Endometrial microvascular endothelial cells (primary cell): ENCODE data around the gene ZNF2. TPM values are rescaled to one million over a fixed set of nuclear protein-coding genes. Genes with fewer than 3 reads are reported as not detected.

Source experiments
- in situ Hi-C: cut with HindIII; loops from 2 replicates; pipeline ENCODE4 v1.10.0; 2017; ENCODE audit warnings: low sequenced_read_pairs, low pct_unique_long_range_greater_than_20kb; ENCODE audit errors: inconsistent ontology term
- total RNA-seq: library from RNA; depleted of rRNA; stranded (reverse); fragments of >200 nt; gene quantifications from one replicate; pipeline ENCODE4 v1.2.3, GENCODE V29; 2015; ENCODE audit errors: inconsistent ontology term

ZNF2 gene
- 8.0 TPM for total RNA-seq

GRCh38 chr2:95165371-95166064, at the start of gene ZNF2:
ZNF2 (plus strand) TSS chr2:95165809; CDS start chr2:95176227, 10,418 bp downstream.
- in situ Hi-C loops, result no loop called here

GRCh38 chr2:95121093-95121406, 44.6 kb upstream of the ZNF2 start:
- in situ Hi-C loops, result no loop called here

- in situ Hi-C loops, result no loop called here
Observed at GRCh38 chr2:95121407-95122196, 44.0 kb upstream of the ZNF2 start, which contains the start of gene MRPS5. MRPS5 (minus strand) TSS chr2:95121808; CDS start chr2:95121791, 17 bp downstream.

GRCh38 chr2:95122197-95122551, 43.4 kb upstream of the ZNF2 start:
- in situ Hi-C loops, result no loop called here

- in situ Hi-C loops, result no loop called here
Observed at GRCh38 chr2:95138702-95139101, 26.9 kb upstream of the ZNF2 start.

GRCh38 chr2:95143838-95144237, 21.8 kb upstream of the ZNF2 start:
- in situ Hi-C loops, result no loop called here

- in situ Hi-C loops, result no loop called here
Observed at GRCh38 chr2:95149397-95149984, 16.1 kb upstream of the ZNF2 start.

- in situ Hi-C loops, result no loop called here
Observed at GRCh38 chr2:95158441-95158840, 7.2 kb upstream of the ZNF2 start.

GRCh38 chr2:95158891-95159619, 6.6 kb upstream of the ZNF2 start:
- in situ Hi-C loops, result no loop called here

GRCh38 chr2:95159690-95160449, 5.7 kb upstream of the ZNF2 start, which contains the start of gene ZNF514:
ZNF514 (minus strand) TSS chr2:95159848; CDS start chr2:95153253, 6,595 bp downstream.
- in situ Hi-C loops, result no loop called here

GRCh38 chr2:95165030-95165370, 609 bp upstream of the ZNF2 start:
- in situ Hi-C loops, result no loop called here

- in situ Hi-C loops, result no loop called here
Observed at GRCh38 chr2:95166065-95166763, 605 bp downstream of the ZNF2 start.

GRCh38 chr2:95171902-95172301, 6.3 kb downstream of the ZNF2 start:
- in situ Hi-C loops, result no loop called here

GRCh38 chr2:95174031-95174542, 8.5 kb downstream of the ZNF2 start:
- in situ Hi-C loops, result no loop called here

GRCh38 chr2:95179451-95179850, 13.8 kb downstream of the ZNF2 start:
- in situ Hi-C loops, result no loop called here

GRCh38 chr2:95181774-95182173, 16.2 kb downstream of the ZNF2 start:
- in situ Hi-C loops, result no loop called here

- in situ Hi-C loops, result no loop called here
Observed at GRCh38 chr2:95185197-95185596, 19.6 kb downstream of the ZNF2 start.

- in situ Hi-C loops, result no loop called here
Observed at GRCh38 chr2:95185973-95186372, 20.4 kb downstream of the ZNF2 start.
